HG02840 (cell line): ENCODE data around the gene PCNX1.
"Not testable (repeated sequence)": the region's sequence is repeated elsewhere in the genome, so short reads cannot be mapped to it uniquely, and the experiment has no call there.

Source experiments
- ATAC-seq: cut with Tn5 transposase; IDR thresholded peaks from one replicate; pipeline ENCODE4 v1.9.1; 2021; ENCODE audit warnings: mild to moderate bottlenecking, moderate library complexity, moderate number of reproducible peaks; ENCODE audit not compliant: unreplicated experiment, low FRiP score

Gene PCNX1

GRCh38 chr14:70909733-70910614, 2.7 kb downstream of the PCNX1 start:
- ATAC-seq, result no peak

GRCh38 chr14:70915415-70915814, 8.2 kb downstream of the PCNX1 start:
- ATAC-seq, result no peak

- ATAC-seq, result no peak
These were observed 9.0 kb downstream of the PCNX1 start for GRCh38 chr14:70916300-70916699.

DNA sequence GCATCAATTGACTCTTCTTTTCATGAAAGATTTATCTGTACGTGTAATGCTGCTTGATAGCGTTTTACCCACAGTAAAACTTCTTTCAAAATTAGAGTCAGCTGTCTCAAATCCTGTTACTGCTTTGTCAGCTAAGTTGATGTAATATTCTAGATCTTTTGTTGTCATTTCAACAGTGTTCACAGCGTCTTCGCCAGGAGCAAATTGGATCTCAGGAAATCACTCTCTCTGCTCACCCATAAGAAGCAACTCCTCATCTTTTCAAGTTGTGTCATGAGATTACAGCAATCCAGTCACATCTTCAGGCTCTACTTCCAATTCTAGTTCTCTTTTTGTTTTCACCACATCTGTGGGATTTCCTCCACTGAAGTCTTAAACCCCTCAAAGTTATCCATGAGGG, 9.5 kb downstream of the PCNX1 start:
- ATAC-seq, result no peak

DNA sequence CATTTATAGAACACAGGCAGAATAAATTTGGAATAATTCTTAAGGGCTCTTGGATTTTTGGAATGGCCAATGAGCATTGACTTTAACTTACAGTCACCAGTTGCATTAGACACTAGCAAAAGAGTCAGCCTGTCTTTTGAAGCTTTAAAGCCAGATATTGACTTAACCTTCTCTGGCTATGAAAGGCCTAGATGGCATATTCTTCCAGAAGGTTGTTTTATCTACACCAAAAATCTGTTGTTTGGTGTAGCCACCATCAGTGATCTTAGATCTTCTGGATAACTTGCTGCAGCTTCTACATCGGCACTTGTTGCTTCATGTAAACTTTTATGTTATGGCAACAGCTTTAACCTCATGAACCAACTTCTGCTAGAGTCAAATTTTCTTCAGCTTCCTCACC, 10.4 kb downstream of the PCNX1 start:
- no peak for ATAC-seq

DNA sequence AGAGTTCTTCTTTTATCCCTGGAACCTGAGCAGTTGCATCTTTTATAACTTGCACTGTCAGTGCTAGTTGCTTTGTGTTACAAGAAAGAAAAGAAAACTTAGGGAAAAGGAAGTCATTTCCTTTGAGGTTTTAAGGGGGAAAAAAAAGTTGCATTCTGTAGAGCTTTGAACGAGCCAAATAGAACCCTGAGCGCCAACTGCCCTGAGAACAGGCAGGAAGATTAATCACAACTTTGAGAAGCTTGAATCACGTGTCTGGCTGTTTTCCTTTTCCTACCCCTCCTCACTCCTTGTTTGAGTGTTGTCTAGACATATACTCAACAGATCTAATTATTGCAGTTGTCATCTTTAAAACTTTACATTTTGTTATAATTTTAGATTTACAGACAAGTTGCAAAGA, 12.5 kb downstream of the PCNX1 start:
- ATAC-seq, result no peak

DNA sequence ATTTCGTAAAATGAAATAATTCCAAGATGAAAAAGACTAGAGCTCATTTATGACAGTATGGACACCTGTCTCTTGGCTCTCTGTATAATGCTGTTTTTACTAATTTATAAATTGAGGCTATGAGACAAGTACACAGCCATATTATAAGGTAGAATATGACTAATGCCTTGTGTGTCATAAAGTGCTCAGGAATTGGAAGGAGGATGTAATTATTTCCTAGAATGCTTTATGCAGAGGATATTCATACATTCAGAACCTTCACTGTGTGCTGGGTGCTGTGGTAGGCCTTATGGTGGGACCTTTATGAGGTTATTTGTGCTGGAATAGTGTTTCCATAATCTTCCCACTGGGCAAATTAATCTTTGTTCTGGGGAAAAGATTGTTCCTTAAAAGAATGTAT, 13.3 kb downstream of the PCNX1 start:
- ATAC-seq, result no peak

GRCh38 chr14:70921669-70922068, 14.4 kb downstream of the PCNX1 start:
- ATAC-seq, result no peak

DNA sequence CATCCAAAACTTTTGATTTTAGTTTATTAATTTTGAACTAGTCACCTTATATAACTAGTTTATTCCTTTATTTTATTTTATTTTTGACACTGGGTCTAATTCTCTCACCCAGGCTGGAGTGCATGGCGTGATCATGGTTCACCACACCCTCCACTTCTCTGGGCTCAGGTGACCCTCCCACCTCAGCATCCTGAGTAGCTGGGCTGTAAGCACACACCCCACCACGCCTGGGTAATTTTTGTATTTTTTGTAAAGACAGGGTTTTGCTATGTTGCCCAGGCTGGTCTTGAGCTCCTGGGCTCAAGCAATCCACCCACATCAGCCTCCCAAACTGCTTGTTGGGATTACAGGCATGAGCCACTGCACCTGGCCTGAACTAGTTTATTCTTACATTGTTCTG, 17.3 kb downstream of the PCNX1 start:
- ATAC-seq, result no peak

GRCh38 chr14:70926235-70926830, 19.1 kb downstream of the PCNX1 start:
- no peak for ATAC-seq

DNA sequence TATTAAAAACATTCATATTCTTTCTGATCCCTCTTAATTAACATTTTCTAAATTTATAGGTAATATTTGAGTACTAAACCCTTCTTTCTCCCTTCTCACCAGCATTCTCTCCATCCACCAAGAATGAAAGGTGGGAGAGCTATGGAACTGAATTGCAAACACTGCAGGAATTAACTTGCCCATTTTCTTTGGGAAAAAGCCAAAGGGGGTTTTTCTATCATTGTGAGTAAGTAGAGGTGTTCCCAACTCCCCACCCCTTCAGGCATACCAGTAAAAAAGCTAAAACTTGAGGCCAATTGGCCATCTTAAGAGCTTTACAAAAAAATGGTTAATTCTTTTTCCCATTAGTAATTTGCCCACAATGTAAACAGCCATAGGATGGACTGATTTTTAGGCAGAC, 23.7 kb downstream of the PCNX1 start:
- no peak for ATAC-seq

DNA sequence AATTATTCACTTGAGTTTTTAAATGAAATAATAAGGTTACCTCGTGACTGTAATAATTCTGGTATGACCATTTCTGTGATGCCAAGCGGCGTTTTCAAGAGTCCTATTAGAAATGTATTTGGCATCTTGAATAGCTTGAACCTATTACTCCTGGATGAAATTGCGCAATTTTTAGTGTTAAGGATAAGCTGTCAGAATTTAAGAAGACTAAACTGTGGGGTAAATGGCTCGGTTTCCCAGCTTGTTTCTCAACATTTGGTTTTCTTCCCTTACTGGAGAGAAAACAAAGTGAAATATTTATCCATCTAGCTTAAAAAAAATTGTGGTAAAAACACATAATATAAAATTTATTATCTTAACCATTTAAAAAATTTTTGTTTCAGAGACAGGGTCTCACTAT, 26.8 kb downstream of the PCNX1 start:
- ATAC-seq, result no peak

DNA sequence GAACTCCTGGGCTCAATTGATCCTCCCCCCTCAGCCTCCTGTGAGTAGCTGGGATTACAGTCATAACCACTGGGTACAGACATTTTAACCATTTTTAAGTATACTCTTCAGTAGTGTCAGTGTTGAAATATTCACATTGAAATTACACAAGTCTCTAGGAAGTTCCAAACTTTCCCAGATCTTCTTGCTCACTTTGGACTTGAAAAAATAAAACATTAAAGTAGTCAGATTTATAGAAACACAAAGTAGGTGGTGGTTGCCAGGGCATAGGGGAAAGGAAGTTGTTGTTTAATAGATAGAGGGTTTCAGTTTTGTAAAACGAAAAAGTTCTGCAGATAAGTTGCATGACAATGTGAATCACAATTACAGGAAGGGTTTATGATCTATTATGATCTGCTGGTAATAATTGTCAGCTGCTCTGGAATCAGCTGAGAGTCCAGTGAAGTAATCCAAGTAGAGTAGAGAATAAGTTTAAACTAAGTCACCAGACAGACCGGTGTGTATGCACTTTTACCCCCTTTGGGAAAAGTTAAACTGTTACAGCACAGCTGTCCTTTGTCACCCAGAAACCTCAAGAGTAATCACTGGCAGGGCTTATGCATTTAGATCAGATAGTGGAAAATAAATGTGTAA, 27.4 kb downstream of the PCNX1 start:
- ATAC-seq, result peak; percentile 74

DNA sequence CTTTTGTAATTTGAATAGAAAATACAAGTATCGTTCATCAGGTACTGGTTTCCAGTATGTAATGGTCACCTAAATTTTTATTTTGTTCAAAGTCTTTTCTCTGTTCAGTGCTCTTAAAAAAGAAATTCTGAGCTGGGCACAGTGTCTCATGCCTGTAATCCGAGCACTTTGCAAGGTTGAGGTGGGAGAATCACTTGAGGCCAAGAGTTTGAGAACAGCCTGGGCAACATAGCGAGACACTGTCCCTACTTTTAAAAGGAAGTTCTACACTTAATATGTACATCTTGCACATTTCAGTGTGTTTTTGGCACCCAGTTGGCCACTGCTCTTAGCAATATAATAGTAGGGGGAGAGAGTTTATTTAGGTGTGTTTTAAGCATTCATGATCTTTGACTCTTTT, 27.9 kb downstream of the PCNX1 start:
- no peak for ATAC-seq

- ATAC-seq, result not testable (repeated sequence)
These were observed 32.4 kb downstream of the PCNX1 start for GRCh38 chr14:70939693-70940092.

GRCh38 chr14:70941637-70942341, 34.5 kb downstream of the PCNX1 start:
- not testable (repeated sequence) for ATAC-seq

GRCh38 chr14:70942342-70942706, 35.1 kb downstream of the PCNX1 start:
- no peak for ATAC-seq

DNA sequence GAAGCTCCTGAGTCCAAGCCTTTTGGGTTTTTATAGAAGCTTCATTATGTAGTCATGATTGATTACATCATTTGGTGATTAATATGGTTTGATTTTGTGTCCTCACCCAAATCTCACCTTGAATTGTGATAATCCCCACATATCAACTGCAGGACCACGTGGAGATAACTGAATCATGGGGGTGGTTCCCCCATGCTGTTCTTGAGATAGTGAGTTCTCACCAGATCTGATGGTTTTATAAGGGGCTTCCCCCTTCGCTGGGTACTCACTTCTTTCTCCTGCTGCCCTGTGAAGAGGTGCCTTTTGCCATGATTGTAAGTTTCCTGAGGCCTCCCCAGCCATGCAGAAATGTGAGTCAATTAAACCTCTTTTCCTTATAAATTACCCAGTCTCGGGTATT, 35.5 kb downstream of the PCNX1 start:
- ATAC-seq, result not testable (repeated sequence)

GRCh38 chr14:70943838-70944237, 36.6 kb downstream of the PCNX1 start:
- ATAC-seq, result no peak

DNA sequence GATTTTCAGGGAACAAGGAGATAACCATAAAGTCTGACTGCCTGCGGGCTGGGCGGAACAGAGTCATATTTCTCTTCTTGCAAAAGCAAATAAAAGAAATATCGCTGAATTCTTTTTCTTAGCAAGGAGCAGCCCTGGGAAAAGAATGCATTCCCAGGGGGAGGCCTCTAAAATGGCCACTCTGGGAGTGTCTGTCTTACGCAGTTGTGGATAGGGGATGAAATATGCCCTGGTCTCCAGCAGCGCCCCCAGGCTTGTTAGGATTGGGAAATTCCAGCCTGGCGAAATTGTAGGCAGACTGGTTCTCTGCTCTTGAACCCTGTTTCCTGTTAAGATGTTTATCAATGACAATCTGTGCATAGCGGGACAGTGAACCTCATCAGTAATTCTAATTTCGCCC, 40.5 kb downstream of the PCNX1 start:
- ATAC-seq, result no peak

- no peak for ATAC-seq
These were observed 45.2 kb downstream of the PCNX1 start for GRCh38 chr14:70952485-70952884.
